Left lung (tissue), 10 donors: ENCODE data around the gene FAM219A. TPM values are rescaled to one million over a fixed set of nuclear protein-coding genes. Genes with fewer than 3 reads are reported as not detected.

ENCODE experiments used
- ATAC-seq: fragments of 200-7000 bp; cut with Tn5 transposase; one replicate; pipeline ENCODE4 v1.9.1; 2020; ENCODE audit warnings: moderate library complexity
- DNase-seq, 4 donors: peaks; one replicate each; pipeline ENCODE4 v3.0.0-alpha.2; 2013 to 2020
- H3K27ac ChIP-seq, 2 donors: fragments of 200-600 bp; sonication (generic) in 1 of 2; one replicate each; pipeline versions ENCODE4 v1.5.0 to v1.8.0; 2020 to 2021
- H3K27me3 ChIP-seq, 2 donors: fragments of 200-600 bp; sonication (generic) in 1 of 2; one replicate each; pipeline versions ENCODE4 v1.5.0 to v1.8.0; 2020 to 2021
- H3K36me3 ChIP-seq, 2 donors: fragments of 200-600 bp; sonication (generic) in 1 of 2; one replicate each; pipeline versions ENCODE4 v1.5.0 to v1.8.0; 2020 to 2021
- H3K4me1 ChIP-seq, 2 donors: fragments of 200-600 bp; one replicate each; pipeline ENCODE4 v1.8.0; 2021
- H3K4me3 ChIP-seq, 2 donors: fragments of 200-600 bp; sonication (generic) in 1 of 2; one replicate each; pipeline versions ENCODE4 v1.5.0 to v1.8.0; 2020 to 2021; ENCODE audit warnings: mild to moderate bottlenecking in 1 of 2
- H3K9me3 ChIP-seq, 2 donors: fragments of 200-600 bp; sonication (generic) in 1 of 2; one replicate each; pipeline versions ENCODE4 v1.5.0 to v1.8.0; 2020 to 2021
- intact Hi-C, 2 donors: fragments of 100-400 bp; cut with DNase I; formaldehyde crosslinking; loops; one replicate each; pipeline versions ENCODE4 v1.11.2 to v1.14.2; 2022
- polyA plus RNA-seq, 6 donors: library from polyadenylated mRNA; unstranded; fragments of 120-200 nt; gene quantifications; one replicate each; pipeline ENCODE4 v1.2.1, GENCODE V29; 2013; ENCODE audit not compliant: insufficient read length in 6 of 6
- total RNA-seq, 2 donors: library from RNA; stranded (reverse); fragmentation: NEBNext Ultra II Directional; extraction: Animal tissue kit (Norgen Biotek cat#: 25700); gene quantifications; one replicate each; pipeline ENCODE4 v1.2.1, GENCODE V29; 2021
- TF ChIP-seq, protein P1 (sequence below), 2 donors: fragments of 200-600 bp; sonication (generic) in 1 of 2; IDR thresholded peaks; one replicate each; pipeline versions ENCODE4 v1.5.0 to v1.8.0; 2021; ENCODE audit warnings: antibody characterized with exemption in 2 of 2
- donor health status: DM: no; HTN: yes; CAD: no.
- donor health status: DM: no; HTN: no; CAD: no.

Gene FAM219A
- total and polyA plus RNA-seq, 8 donors: 12.3 to 23.0 (median 14.6) TPM

DNA sequence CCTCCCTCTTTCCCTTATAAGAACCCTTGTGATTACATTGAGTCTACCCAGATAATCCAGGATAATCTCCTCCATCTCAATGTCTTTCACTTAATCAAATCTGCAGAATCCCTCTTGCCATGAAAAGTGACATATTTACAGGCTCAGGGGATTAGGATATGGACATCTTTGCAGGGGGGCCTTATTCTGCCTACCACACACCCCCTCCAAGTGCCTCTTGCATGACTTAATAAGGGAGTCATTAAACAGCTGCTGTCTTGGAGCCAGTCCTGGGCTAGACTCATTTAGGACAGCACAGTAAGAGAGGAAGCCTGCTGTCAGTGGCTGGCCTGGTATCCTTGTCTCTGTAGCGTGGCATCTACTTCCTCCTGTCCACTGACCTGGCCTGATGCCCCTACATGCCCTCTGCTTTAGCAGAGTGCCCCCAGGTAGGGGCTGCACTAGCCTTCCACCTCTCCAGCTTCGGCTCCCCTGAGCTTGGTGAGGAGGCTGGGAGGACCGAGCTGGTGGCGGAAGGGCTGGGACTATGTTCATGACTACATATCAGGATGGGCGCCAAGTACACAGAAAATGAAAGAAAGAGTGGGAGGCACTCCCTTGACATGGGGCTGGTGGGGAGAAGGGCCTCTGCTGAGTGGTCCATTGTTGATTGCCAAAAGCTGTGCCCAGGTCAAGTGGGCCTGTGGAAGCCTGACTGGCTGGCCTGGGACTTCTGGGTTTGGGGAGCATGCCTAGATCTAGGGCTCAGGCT lies 47.2 kb upstream of the FAM219A start:
- ATAC-seq: no peak
- Histone ChIP-seq H3K9me3 (no peaks in the 10 kb centered on the region), H3K4me3 (no peak overlapping the region), H3K36me3 (no peaks in the 10 kb centered on the region), H3K27me3 (no peaks in the 10 kb centered on the region), H3K27ac (no peak overlapping the region), H3K4me1 (peaks cover 6 to 12% of the 10 kb centered on the region in 2 donors)
- TF ChIP-seq, protein P1, sequence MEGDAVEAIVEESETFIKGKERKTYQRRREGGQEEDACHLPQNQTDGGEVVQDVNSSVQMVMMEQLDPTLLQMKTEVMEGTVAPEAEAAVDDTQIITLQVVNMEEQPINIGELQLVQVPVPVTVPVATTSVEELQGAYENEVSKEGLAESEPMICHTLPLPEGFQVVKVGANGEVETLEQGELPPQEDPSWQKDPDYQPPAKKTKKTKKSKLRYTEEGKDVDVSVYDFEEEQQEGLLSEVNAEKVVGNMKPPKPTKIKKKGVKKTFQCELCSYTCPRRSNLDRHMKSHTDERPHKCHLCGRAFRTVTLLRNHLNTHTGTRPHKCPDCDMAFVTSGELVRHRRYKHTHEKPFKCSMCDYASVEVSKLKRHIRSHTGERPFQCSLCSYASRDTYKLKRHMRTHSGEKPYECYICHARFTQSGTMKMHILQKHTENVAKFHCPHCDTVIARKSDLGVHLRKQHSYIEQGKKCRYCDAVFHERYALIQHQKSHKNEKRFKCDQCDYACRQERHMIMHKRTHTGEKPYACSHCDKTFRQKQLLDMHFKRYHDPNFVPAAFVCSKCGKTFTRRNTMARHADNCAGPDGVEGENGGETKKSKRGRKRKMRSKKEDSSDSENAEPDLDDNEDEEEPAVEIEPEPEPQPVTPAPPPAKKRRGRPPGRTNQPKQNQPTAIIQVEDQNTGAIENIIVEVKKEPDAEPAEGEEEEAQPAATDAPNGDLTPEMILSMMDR (IDR thresholded peaks at IDR 0.05): no peak
- intact Hi-C loops: no loop called here
- DNase-seq: no peak

DNA sequence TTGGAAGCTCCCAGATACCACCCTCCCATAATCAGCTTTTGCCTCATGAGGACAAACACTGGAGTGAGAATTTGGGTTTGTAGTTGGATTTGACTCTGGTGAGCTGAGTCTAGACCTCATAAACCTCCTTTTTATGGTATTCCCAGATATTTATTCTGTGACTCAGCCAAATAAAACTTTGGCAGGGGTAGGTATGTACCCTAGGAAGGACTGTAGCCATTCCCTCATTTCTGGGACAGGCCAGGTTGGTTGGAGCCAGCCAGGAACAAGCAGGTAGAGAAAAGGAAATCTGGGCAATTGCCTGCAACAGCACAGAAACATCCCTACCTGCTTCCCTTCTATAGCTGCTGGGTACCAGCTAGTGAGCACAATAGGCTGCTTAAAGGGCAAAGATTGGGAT lies 45.0 kb upstream of the FAM219A start:
- peak in 1 of 4 donors; percentile 0 for DNase-seq
- H3K36me3 ChIP-seq: no peaks in the 10 kb centered on the region
- H3K27ac ChIP-seq: no peak overlapping the region
- no peak for ATAC-seq
- H3K4me1 ChIP-seq: peaks cover 6 to 12% of the 10 kb centered on the region in 2 donors
- no peaks in the 10 kb centered on the region for H3K9me3 ChIP-seq
- no peak overlapping the region for H3K4me3 ChIP-seq
- TF ChIP-seq, protein P1 (IDR thresholded peaks at IDR 0.05): no peak
- intact Hi-C loops: loop anchor here in 1 of 2 donors (5.0 kb wide), 1 partner anchor 66 kb away; no protein-coding TSS in a partner anchor
- H3K27me3 ChIP-seq: no peaks in the 10 kb centered on the region

DNA sequence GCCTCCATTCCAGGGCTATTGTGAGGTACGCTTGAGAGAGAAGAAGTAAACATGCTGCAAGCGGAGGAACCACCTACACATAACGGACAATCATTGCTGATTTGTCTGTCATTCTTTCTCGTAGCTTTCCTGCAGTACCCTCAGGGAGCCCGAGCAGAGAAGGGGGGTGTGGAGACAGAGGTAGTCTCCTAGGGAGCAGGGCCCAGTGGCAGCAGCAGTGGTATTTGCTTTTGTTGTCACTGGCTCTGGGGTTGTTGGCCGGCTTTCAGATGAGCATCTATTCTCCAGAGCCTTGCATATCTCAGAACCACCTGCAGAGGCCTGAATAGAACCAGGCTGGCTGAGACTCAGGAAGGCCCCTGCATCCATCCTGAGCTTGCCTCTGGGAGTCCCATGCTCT lies 44.5 kb upstream of the FAM219A start:
- ATAC-seq: no peak
- peaks cover 6 to 12% of the 10 kb centered on the region in 2 donors for H3K4me1 ChIP-seq
- no peaks in the 10 kb centered on the region for H3K9me3 ChIP-seq
- DNase-seq: no peak
- H3K4me3 ChIP-seq: no peak overlapping the region
- no peaks in the 10 kb centered on the region for H3K36me3 ChIP-seq
- no peak overlapping the region for H3K27ac ChIP-seq
- intact Hi-C loops: loop anchor here in 1 of 2 donors (5.0 kb wide), 1 partner anchor 66 kb away; no protein-coding TSS in a partner anchor
- no peaks in the 10 kb centered on the region for H3K27me3 ChIP-seq
- TF ChIP-seq, protein P1 (IDR thresholded peaks at IDR 0.05): no peak

DNA sequence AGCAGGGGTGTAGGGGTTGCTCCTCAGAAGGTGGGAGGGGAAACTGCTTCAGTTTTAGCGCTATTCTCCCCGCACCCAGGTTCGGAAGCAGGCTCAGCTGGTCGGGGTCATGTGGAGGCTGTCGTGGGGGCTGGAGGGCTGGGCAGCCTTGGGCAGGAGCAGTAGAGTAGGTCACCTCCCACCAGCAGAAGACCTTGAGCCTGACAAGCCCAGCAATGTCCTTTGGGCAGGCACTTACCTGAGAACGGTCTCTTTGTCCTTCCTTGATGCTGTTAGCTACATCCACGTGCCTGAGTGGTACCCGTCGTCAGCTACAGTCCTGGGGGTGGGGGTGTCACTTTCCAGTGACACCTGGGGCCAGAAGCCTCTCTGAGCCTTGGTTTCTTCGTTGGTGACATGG lies 44.1 kb upstream of the FAM219A start:
- DNase-seq: peak in 1 of 4 donors; percentile 33
- H3K27ac ChIP-seq: no peak overlapping the region
- peak; percentile 41 for ATAC-seq
- H3K4me1 ChIP-seq: peaks cover 6 to 12% of the 10 kb centered on the region in 2 donors
- H3K36me3 ChIP-seq: no peaks in the 10 kb centered on the region
- H3K4me3 ChIP-seq: no peak overlapping the region
- no peaks in the 10 kb centered on the region for H3K9me3 ChIP-seq
- intact Hi-C loops: loop anchor here in 1 of 2 donors (5.0 kb wide), 1 partner anchor 65 kb away; no protein-coding TSS in a partner anchor
- TF ChIP-seq, protein P1 (IDR thresholded peaks at IDR 0.05): no peak
- H3K27me3 ChIP-seq: no peaks in the 10 kb centered on the region

DNA sequence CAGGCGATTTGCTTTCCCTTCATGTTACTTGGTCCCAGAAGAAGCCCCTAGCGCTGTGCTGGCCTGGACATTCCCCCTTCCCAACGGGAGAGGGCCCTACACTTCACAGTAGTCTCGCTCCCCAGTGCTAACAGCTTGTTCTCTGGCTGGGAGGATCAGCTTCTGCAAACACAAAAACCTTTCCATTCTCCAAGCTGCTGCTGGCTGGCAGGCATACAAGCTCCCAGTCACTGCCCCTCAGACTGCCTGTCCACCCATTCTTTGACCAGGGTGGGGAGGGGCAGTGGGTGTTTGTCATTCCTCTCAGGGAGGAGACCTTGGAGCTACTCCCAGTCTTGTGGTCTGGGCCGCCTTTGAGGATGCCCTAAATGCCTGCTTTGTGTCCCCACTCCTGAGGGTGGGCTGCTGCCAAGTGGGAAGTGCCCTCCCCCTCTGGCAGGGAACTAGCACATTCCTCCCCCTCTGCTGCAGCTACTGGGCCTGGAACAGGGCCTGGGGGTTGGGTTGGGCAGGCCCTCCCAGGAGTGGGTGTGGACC lies 43.6 kb upstream of the FAM219A start:
- no peak overlapping the region for H3K27ac ChIP-seq
- no peaks in the 10 kb centered on the region for H3K36me3 ChIP-seq

More for the DNA sequence above, 43.6 kb upstream of the FAM219A start:
- DNase-seq: peak in 3 of 4 donors; percentile 61 to 88 (median 84)
- peak; percentile 82 for ATAC-seq
- no peaks in the 10 kb centered on the region for H3K9me3 ChIP-seq
- TF ChIP-seq, protein P1 (IDR thresholded peaks at IDR 0.05): peak in 1 of 2 donors; percentile 4
- H3K27me3 ChIP-seq: no peaks in the 10 kb centered on the region
- intact Hi-C loops: loop anchor here in 1 of 2 donors (5.0 kb wide), 1 partner anchor 65 kb away; no protein-coding TSS in a partner anchor
- H3K4me1 ChIP-seq: peaks cover 6 to 12% of the 10 kb centered on the region in 2 donors
- no peak overlapping the region for H3K4me3 ChIP-seq
